Liver (tissue), 3 donors: ENCODE data around the gene CRMP1.

ENCODE experiments used
- EGR1 ChIP-seq, 2 donors: IDR thresholded peaks; 2 replicates each; pipeline ENCODE4 v1.6.1; 2016 to 2018; ENCODE audit warnings: antibody characterized with exemption in 2 of 2, low read depth in 2 of 2
- GABPA ChIP-seq, 2 donors: IDR thresholded peaks in 1 of 2; conservative IDR thresholded peaks in 1 of 2; 2 replicates each; pipeline ENCODE4 v1.6.1; 2016; ENCODE audit warnings: antibody characterized with exemption in 2 of 2, mild to moderate bottlenecking in 1 of 2, moderate library complexity in 1 of 2
- HNF4A ChIP-seq, 2 donors: conservative IDR thresholded peaks; 2 replicates each; pipeline ENCODE4 v1.6.1; 2016; ENCODE audit warnings: antibody characterized with exemption in 2 of 2, mild to moderate bottlenecking in 2 of 2
- JUND ChIP-seq, 2 donors: IDR thresholded peaks; 2 replicates each; pipeline ENCODE4 v1.6.1; 2016; ENCODE audit warnings: antibody characterized with exemption in 2 of 2
- NR2F2 ChIP-seq: IDR thresholded peaks from 2 replicates; pipeline ENCODE4 v1.6.1; 2016; ENCODE audit warnings: antibody characterized with exemption
- RAD21 ChIP-seq, 2 donors: IDR thresholded peaks; 2 replicates each; pipeline ENCODE4 v1.6.1; 2016; ENCODE audit warnings: antibody characterized with exemption in 2 of 2, mild to moderate bottlenecking in 2 of 2
- RXRA ChIP-seq, 2 donors: IDR thresholded peaks; 2 replicates each; pipeline ENCODE4 v1.6.1; 2017 to 2018; ENCODE audit warnings: antibody characterized with exemption in 2 of 2, mild to moderate bottlenecking in 1 of 2
- TAF1 ChIP-seq: conservative IDR thresholded peaks from 2 replicates; pipeline ENCODE4 v1.6.1; 2016; ENCODE audit warnings: antibody characterized with exemption, mild to moderate bottlenecking
- YY1 ChIP-seq: IDR thresholded peaks from 2 replicates; pipeline ENCODE4 v1.6.1; 2016; ENCODE audit warnings: antibody characterized with exemption, mild to moderate bottlenecking
- TF ChIP-seq, protein P1 (sequence below): fragments of 150-350 bp; IDR thresholded peaks from 2 replicates; pipeline ENCODE4 v1.5.1; 2017; ENCODE audit warnings: improper control_type of control experiment, low read depth, low read length; ENCODE audit not compliant: missing input control
- TF ChIP-seq, protein P2 (sequence below): IDR thresholded peaks from 2 replicates; pipeline ENCODE4 v1.6.1; 2016; ENCODE audit warnings: antibody characterized with exemption
- TF ChIP-seq, protein P3 (sequence below): IDR thresholded peaks from 2 replicates; pipeline ENCODE4 v1.6.1; 2016; ENCODE audit warnings: antibody characterized with exemption, mild to moderate bottlenecking
- TF ChIP-seq, protein P4 (sequence below): IDR thresholded peaks from 2 replicates; pipeline ENCODE4 v1.6.1; 2016; ENCODE audit warnings: antibody characterized with exemption
- donor health status: healthy.
- donor health status: healthy.

DNA sequence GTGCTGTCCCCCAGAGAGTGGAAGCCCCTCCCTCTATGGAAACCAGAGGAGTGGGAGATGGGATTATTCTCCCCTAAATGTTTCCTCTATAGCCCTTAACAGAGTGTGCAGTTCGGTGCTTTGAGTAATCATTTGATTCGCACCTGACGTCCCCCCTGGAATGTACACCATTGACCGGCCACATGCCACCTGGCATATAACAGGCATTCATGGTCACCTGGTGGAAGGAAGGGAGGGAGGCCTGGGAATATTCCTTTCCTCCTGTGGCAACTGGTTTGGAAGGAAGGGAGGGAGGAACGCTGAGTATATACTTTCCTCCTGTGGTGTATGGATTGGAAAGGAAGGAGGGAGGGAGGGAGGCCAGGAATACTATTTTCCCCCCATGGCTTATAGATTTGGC lies 77.2 kb downstream of the CRMP1 start:
- no peak for TF ChIP-seq YY1
- TF ChIP-seq NR2F2: no peak
- TF ChIP-seq, protein P1, sequence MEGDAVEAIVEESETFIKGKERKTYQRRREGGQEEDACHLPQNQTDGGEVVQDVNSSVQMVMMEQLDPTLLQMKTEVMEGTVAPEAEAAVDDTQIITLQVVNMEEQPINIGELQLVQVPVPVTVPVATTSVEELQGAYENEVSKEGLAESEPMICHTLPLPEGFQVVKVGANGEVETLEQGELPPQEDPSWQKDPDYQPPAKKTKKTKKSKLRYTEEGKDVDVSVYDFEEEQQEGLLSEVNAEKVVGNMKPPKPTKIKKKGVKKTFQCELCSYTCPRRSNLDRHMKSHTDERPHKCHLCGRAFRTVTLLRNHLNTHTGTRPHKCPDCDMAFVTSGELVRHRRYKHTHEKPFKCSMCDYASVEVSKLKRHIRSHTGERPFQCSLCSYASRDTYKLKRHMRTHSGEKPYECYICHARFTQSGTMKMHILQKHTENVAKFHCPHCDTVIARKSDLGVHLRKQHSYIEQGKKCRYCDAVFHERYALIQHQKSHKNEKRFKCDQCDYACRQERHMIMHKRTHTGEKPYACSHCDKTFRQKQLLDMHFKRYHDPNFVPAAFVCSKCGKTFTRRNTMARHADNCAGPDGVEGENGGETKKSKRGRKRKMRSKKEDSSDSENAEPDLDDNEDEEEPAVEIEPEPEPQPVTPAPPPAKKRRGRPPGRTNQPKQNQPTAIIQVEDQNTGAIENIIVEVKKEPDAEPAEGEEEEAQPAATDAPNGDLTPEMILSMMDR: no peak
- TF ChIP-seq, protein P2, sequence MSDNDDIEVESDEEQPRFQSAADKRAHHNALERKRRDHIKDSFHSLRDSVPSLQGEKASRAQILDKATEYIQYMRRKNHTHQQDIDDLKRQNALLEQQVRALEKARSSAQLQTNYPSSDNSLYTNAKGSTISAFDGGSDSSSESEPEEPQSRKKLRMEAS: no peak
- TF ChIP-seq TAF1: no peak
- TF ChIP-seq GABPA (IDR thresholded peaks at IDR 0.05 in 1 of 2, conservative IDR thresholded peaks at IDR 0.05 in 1 of 2): no peak
- no peak for TF ChIP-seq RAD21 (IDR thresholded peaks at IDR 0.05)
- no peak for TF ChIP-seq RXRA (IDR thresholded peaks at IDR 0.05)
- TF ChIP-seq, protein P3, sequence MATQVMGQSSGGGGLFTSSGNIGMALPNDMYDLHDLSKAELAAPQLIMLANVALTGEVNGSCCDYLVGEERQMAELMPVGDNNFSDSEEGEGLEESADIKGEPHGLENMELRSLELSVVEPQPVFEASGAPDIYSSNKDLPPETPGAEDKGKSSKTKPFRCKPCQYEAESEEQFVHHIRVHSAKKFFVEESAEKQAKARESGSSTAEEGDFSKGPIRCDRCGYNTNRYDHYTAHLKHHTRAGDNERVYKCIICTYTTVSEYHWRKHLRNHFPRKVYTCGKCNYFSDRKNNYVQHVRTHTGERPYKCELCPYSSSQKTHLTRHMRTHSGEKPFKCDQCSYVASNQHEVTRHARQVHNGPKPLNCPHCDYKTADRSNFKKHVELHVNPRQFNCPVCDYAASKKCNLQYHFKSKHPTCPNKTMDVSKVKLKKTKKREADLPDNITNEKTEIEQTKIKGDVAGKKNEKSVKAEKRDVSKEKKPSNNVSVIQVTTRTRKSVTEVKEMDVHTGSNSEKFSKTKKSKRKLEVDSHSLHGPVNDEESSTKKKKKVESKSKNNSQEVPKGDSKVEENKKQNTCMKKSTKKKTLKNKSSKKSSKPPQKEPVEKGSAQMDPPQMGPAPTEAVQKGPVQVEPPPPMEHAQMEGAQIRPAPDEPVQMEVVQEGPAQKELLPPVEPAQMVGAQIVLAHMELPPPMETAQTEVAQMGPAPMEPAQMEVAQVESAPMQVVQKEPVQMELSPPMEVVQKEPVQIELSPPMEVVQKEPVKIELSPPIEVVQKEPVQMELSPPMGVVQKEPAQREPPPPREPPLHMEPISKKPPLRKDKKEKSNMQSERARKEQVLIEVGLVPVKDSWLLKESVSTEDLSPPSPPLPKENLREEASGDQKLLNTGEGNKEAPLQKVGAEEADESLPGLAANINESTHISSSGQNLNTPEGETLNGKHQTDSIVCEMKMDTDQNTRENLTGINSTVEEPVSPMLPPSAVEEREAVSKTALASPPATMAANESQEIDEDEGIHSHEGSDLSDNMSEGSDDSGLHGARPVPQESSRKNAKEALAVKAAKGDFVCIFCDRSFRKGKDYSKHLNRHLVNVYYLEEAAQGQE: no peak
- TF ChIP-seq, protein P4, sequence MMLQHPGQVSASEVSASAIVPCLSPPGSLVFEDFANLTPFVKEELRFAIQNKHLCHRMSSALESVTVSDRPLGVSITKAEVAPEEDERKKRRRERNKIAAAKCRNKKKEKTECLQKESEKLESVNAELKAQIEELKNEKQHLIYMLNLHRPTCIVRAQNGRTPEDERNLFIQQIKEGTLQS: no peak
- TF ChIP-seq JUND (IDR thresholded peaks at IDR 0.05): no peak
- no peak for TF ChIP-seq EGR1 (IDR thresholded peaks at IDR 0.05; ENCODE audit: low read depth in 2 of 2)
- TF ChIP-seq HNF4A (conservative IDR thresholded peaks at IDR 0.05): no peak
